H1 (cell line): ENCODE data around the gene POLE3. TPM values are rescaled to one million over a fixed set of nuclear protein-coding genes. Genes with fewer than 3 reads are reported as not detected.

Experiments
- CTCF ChIA-PET: fragments of 300-600 bp; sonication (Branson Sonifier 250); formaldehyde crosslinking; loops from one replicate; lab custom pipeline; 2021; ENCODE audit not compliant: partially characterized antibody; lab: Charles Lee
- POLR2A ChIA-PET: fragments of 300-600 bp; sonication (Branson Sonifier 250); formaldehyde crosslinking; loops from one replicate; lab custom pipeline; 2021; ENCODE audit warnings: inconsistent platforms; ENCODE audit not compliant: partially characterized antibody; lab: Charles Lee
- DNase-seq, 2 experiments: peaks; one replicate each; pipeline versions ENCODE4 v3.0.0 to v3.0.0-alpha.2; 2010 to 2022; ENCODE audit warnings: low spot score in 2 of 2, low read depth in 1 of 2, mixed read lengths in 1 of 2
- FAIRE-seq: peaks from 2 replicates; lab custom pipeline; 2011; peaks lifted over from hg19 to GRCh38; lab: Jason Lieb, UNC
- H2AFZ ChIP-seq: 2 replicates; pipeline ENCODE4 v1.8.1; 2012; ENCODE audit warnings: low read length, inconsistent platforms
- H2AK5ac ChIP-seq: 2 replicates; pipeline ENCODE4 v1.6.1; 2013; ENCODE audit warnings: low read depth, low read length
- H2BK120ac ChIP-seq: replicated peaks from 2 replicates; pipeline ENCODE3; 2013; ENCODE audit warnings: low read depth, low read length, inconsistent platforms
- H2BK12ac ChIP-seq: 2 replicates; pipeline ENCODE4 v1.6.1; 2013; ENCODE audit warnings: low read depth, low read length
- H2BK15ac ChIP-seq: 2 replicates; pipeline ENCODE4 v1.6.1; 2013; ENCODE audit warnings: low read length
- H2BK20ac ChIP-seq: 2 replicates; pipeline ENCODE4 v1.6.1; 2013; ENCODE audit warnings: low read length
- H2BK5ac ChIP-seq: 2 replicates; pipeline ENCODE4 v1.6.1; 2013; ENCODE audit warnings: low read depth, low read length
- H3K14ac ChIP-seq: 2 replicates; pipeline ENCODE4 v1.6.1; 2013; ENCODE audit warnings: inconsistent platforms; ENCODE audit not compliant: insufficient read length
- H3K18ac ChIP-seq: 2 replicates; pipeline ENCODE4 v1.6.1; 2013; ENCODE audit warnings: low read length; ENCODE audit errors: extremely low read depth
- H3K23ac ChIP-seq: 2 replicates; pipeline ENCODE4 v1.6.1; 2013; ENCODE audit warnings: inconsistent platforms; ENCODE audit not compliant: insufficient read length
- H3K23me2 ChIP-seq: 2 replicates; pipeline ENCODE4 v1.6.1; 2013; ENCODE audit warnings: low read depth, low read length
- H3K27ac ChIP-seq: 2 replicates; pipeline ENCODE4 v1.6.1; 2011; ENCODE audit warnings: low read depth, low read length, inconsistent platforms
- H3K27me3 ChIP-seq, 4 experiments: replicated peaks in 1 of 4; 1 replicate in 1 of 4; 2 replicates in 3 of 4; pipeline versions ENCODE4 v1.6.1 to v1.8.1; 2011 to 2013; ENCODE audit warnings: low read length in 3 of 4, mild to moderate bottlenecking in 3 of 4, inconsistent platforms in 2 of 4, mixed read lengths in 2 of 4, moderate library complexity in 1 of 4; ENCODE audit not compliant: control insufficient read depth in 3 of 4, insufficient read depth in 3 of 4; ENCODE audit errors: extremely low read depth in 1 of 4
- H3K36me3 ChIP-seq, 4 experiments: 2 replicates each; pipeline versions ENCODE4 v1.6.1 to v1.8.1; 2011 to 2013; ENCODE audit warnings: mild to moderate bottlenecking in 4 of 4, low read length in 3 of 4, moderate library complexity in 2 of 4, control low read depth in 1 of 4, inconsistent platforms in 1 of 4; ENCODE audit not compliant: insufficient read depth in 4 of 4, control insufficient read depth in 2 of 4
- H3K4ac ChIP-seq: replicated peaks from 2 replicates; pipeline ENCODE3; 2013; ENCODE audit warnings: low read length, low read depth, mixed read lengths, inconsistent platforms; ENCODE audit not compliant: insufficient read length
- H3K4me1 ChIP-seq, 4 experiments: replicated peaks in 1 of 4; 1 replicate in 1 of 4; 2 replicates in 3 of 4; pipeline versions ENCODE4 v1.6.1 to v1.8.1; 2011 to 2013; ENCODE audit warnings: low read length in 3 of 4, inconsistent platforms in 2 of 4, mixed read lengths in 1 of 4; ENCODE audit not compliant: insufficient read depth in 4 of 4, control insufficient read depth in 3 of 4
- H3K4me2 ChIP-seq, 2 experiments: 2 replicates each; pipeline versions ENCODE4 v1.6.1 to v1.8.1; 2011 to 2013; ENCODE audit warnings: low read depth in 2 of 2, low read length in 2 of 2, control low read depth in 1 of 2, inconsistent platforms in 1 of 2, mild to moderate bottlenecking in 1 of 2; ENCODE audit not compliant: insufficient read depth in 1 of 2
- H3K4me3 ChIP-seq, 4 experiments: fragments of 200-600, 300-600 bp in 1 of 4; sonication (generic), shearing (Covaris generic), sonication (Bioruptor Twin) in 1 of 4; 2 replicates each; pipeline versions ENCODE4 v1.5.1 to v1.8.1; 2011 to 2016; ENCODE audit warnings: low read length in 4 of 4, low read depth in 3 of 4, control low read depth in 2 of 4, inconsistent platforms in 2 of 4, mild to moderate bottlenecking in 2 of 4, mixed read lengths in 1 of 4, moderate library complexity in 1 of 4; ENCODE audit not compliant: insufficient read depth in 2 of 4; ENCODE audit errors: extremely low read depth in 1 of 4
- H3K56ac ChIP-seq: replicated peaks from 2 replicates; pipeline ENCODE3; 2013; ENCODE audit warnings: low read depth, mild to moderate bottlenecking, mixed read lengths, low read length, inconsistent platforms; ENCODE audit not compliant: insufficient read length
- H3K79me1 ChIP-seq: 2 replicates; pipeline ENCODE4 v1.6.1; 2013; ENCODE audit warnings: low read depth, low read length, control low read depth
- H3K79me2 ChIP-seq, 2 experiments: 2 replicates each; pipeline versions ENCODE4 v1.6.1 to v1.8.1; 2012 to 2013; ENCODE audit warnings: low read length in 2 of 2, mild to moderate bottlenecking in 2 of 2, inconsistent platforms in 1 of 2; ENCODE audit not compliant: insufficient read depth in 2 of 2, control insufficient read depth in 1 of 2
- H3K9ac ChIP-seq, 4 experiments: replicated peaks in 1 of 4; 1 replicate in 1 of 4; 2 replicates in 3 of 4; pipeline versions ENCODE4 v1.6.1 to v1.8.1; 2011 to 2013; ENCODE audit warnings: low read depth in 3 of 4, low read length in 3 of 4, control low read depth in 2 of 4, mild to moderate bottlenecking in 2 of 4, moderate library complexity in 2 of 4, inconsistent platforms in 1 of 4; ENCODE audit errors: extremely low read depth in 1 of 4
- H3K9me3 ChIP-seq, 2 experiments: 2 replicates each; pipeline versions ENCODE4 v1.6.1 to v1.8.1; 2012 to 2013; ENCODE audit warnings: mild to moderate bottlenecking in 2 of 2, moderate library complexity in 2 of 2, control low read depth in 1 of 2, inconsistent platforms in 1 of 2, low read depth in 1 of 2, low read length in 1 of 2, mixed read lengths in 1 of 2; ENCODE audit not compliant: insufficient read depth in 2 of 2
- H4K20me1 ChIP-seq, 2 experiments: replicated peaks in 1 of 2; 2 replicates each; pipeline versions ENCODE3 to v1.8.1; 2011 to 2013; ENCODE audit warnings: inconsistent platforms in 2 of 2, low read length in 2 of 2, mild to moderate bottlenecking in 1 of 2; ENCODE audit not compliant: insufficient read depth in 2 of 2, control insufficient read depth in 1 of 2
- H4K5ac ChIP-seq: 2 replicates; pipeline ENCODE4 v1.6.1; 2013; ENCODE audit warnings: low read length, low read depth, mixed read lengths, inconsistent platforms; ENCODE audit not compliant: insufficient read length
- H4K8ac ChIP-seq: 2 replicates; pipeline ENCODE4 v1.8.0; 2013; ENCODE audit warnings: mild to moderate bottlenecking, moderate library complexity, low read length, inconsistent platforms; ENCODE audit not compliant: insufficient read depth; ENCODE audit errors: extremely low read depth
- H4K91ac ChIP-seq: replicated peaks from 2 replicates; pipeline ENCODE3; 2013; ENCODE audit warnings: low read length, mixed read lengths, inconsistent platforms; ENCODE audit not compliant: insufficient read length
- CTBP2 ChIP-seq: IDR thresholded peaks from 2 replicates; pipeline ENCODE4 v1.7.0; 2011; ENCODE audit warnings: borderline replicate concordance, mild to moderate bottlenecking, moderate library complexity, mixed read lengths, low read length; ENCODE audit not compliant: insufficient read depth, insufficient read length
- HDAC2 ChIP-seq, 2 experiments: fragments of 300-600 bp in 1 of 2; sonication (generic) in 1 of 2; IDR thresholded peaks; 2 replicates each; pipeline ENCODE4 v1.6.1; 2011 to 2012; ENCODE audit warnings: low read depth in 2 of 2, low read length in 2 of 2, mild to moderate bottlenecking in 2 of 2, moderate library complexity in 2 of 2, borderline replicate concordance in 1 of 2, inconsistent platforms in 1 of 2
- POLR2A ChIP-seq, 2 experiments: IDR thresholded peaks; 1 replicate in 1 of 2; 2 replicates in 1 of 2; pipeline ENCODE4 v1.6.1; 2011; ENCODE audit warnings: low read depth in 2 of 2, low read length in 2 of 2, mild to moderate bottlenecking in 2 of 2; ENCODE audit errors: control extremely low read depth in 1 of 2
- SIN3A ChIP-seq, 2 experiments: IDR thresholded peaks in 1 of 2; conservative IDR thresholded peaks in 1 of 2; 2 replicates each; pipeline ENCODE4 v1.6.1; 2011 to 2012; ENCODE audit warnings: low read length in 2 of 2, improper control_type of control experiment in 1 of 2, low read depth in 1 of 2, mild to moderate bottlenecking in 1 of 2
- TAF1 ChIP-seq: IDR thresholded peaks from 2 replicates; pipeline ENCODE4 v1.6.1; 2011; ENCODE audit warnings: mild to moderate bottlenecking, low read depth, low read length
- TCF12 ChIP-seq: IDR thresholded peaks from 2 replicates; pipeline ENCODE4 v1.6.1; 2011; ENCODE audit warnings: low read depth, mild to moderate bottlenecking, low read length
- TEAD4 ChIP-seq: IDR thresholded peaks from 2 replicates; pipeline ENCODE4 v1.6.1; 2012; ENCODE audit warnings: low read depth, low read length, inconsistent platforms, mixed read lengths
- WGBS, 2 experiments: shearing (Covaris generic) in 1 of 2; methylation state at CpG; one replicate each; pipeline versions ENCODE4 v1.1.6 to v1.1.7; 2013 to 2015; ENCODE audit warnings: low lambda C conversion rate in 2 of 2, mixed read lengths in 2 of 2, inconsistent platforms in 1 of 2, low coverage in 1 of 2, missing lambda C conversion rate in 1 of 2; ENCODE audit not compliant: insufficient replicate concordance in 2 of 2, insufficient coverage in 1 of 2, insufficient read length in 1 of 2; ENCODE audit errors: extremely low coverage in 1 of 2, missing lambda C conversion rate in 1 of 2; 5-methylcytosine and 5-hydroxymethylcytosine counted together
- long read RNA-seq, 2 experiments: library from RNA in 1 of 2; library from capped mRNA in 1 of 2; stranded (forward); transcript quantifications; one replicate each; pipeline ENCODE4 v2.0.0, GENCODE V29; 2021; ENCODE audit warnings: inconsistent platforms in 1 of 2
- polyA minus RNA-seq, 3 experiments: library from RNA; depleted of rRNA, polyadenylated mRNA; stranded (reverse); fragments of >200 nt; gene quantifications; 1 replicate in 2 of 3; 2 replicates in 1 of 3; pipeline ENCODE4 v1.2.3, GENCODE V29; 2011
- polyA plus RNA-seq, 7 experiments: library from polyadenylated mRNA; depleted of rRNA in 3 of 7; stranded (reverse) in 5 of 7; unstranded in 2 of 7; fragments of >200 nt in 5 of 7; fragments of 200-250 nt in 2 of 7; gene quantifications; 1 replicate in 5 of 7; 2 replicates in 1 of 7; 4 replicates in 1 of 7; pipeline versions ENCODE4 v1.2.1 to v1.2.3, GENCODE V29; 2011 to 2013; ENCODE audit warnings: missing spikeins in 2 of 7, mixed read lengths in 2 of 7
- total RNA-seq: library from RNA; stranded (reverse); fragmentation: NEBNext Ultra II Directional; extraction: Animal tissue kit (Norgen Biotek cat#: 25700); gene quantifications from 2 replicates; pipeline ENCODE4 v1.2.1, GENCODE V29; 2021

POLE3 gene
- total RNA-seq = 49.1 and 52.7 TPM in 2 replicates
- polyA plus RNA-seq (2011; rRNA removed) = 52.2 and 77.3 TPM in 2 replicates
- polyA plus RNA-seq (2011; cell fraction: cytosol; rRNA removed) = 73.0 TPM
- polyA plus RNA-seq (2011; cell fraction: nucleus; rRNA removed) = 36.8 TPM
- 47.0 to 55.8 TPM (median 47.5 TPM) in 4 replicates for polyA plus RNA-seq (2012, experiment 1 of 2)
- 27.8 TPM for polyA plus RNA-seq (2012, experiment 2 of 2)
- polyA plus RNA-seq (2013, experiment 1 of 2) = 53.5 TPM
- polyA plus RNA-seq (2013, experiment 2 of 2) = 56.1 TPM
- 27.5 and 30.8 TPM in 2 replicates for polyA minus RNA-seq (2011; rRNA and poly(A)+ RNA removed)
- 11.4 TPM for polyA minus RNA-seq (2011; cell fraction: cytosol; rRNA and poly(A)+ RNA removed)
- 27.7 TPM for polyA minus RNA-seq (2011; cell fraction: nucleus; rRNA and poly(A)+ RNA removed)
- long read RNA-seq, experiment 1, transcript POLE3-201 (4 exons, 2,109 nt) = major isoform, 5 of 71 reads
- long read RNA-seq, experiment 1, partial matches to known transcripts = 62 of 71 reads
- long read RNA-seq, experiment 1, other reads (novel, unspliced or antisense) = 0 of 71 reads
- long read RNA-seq, experiment 2, transcript POLE3-203 (3 exons, 455 nt) = minor isoform, 8 of 47 reads
- long read RNA-seq, experiment 2, transcript POLE3-201 (4 exons, 2,109 nt) = major isoform, 30 of 47 reads
- long read RNA-seq, experiment 2, partial matches to known transcripts = 2 of 47 reads
- long read RNA-seq, experiment 2, other reads (novel, unspliced or antisense) = 6 of 47 reads

GRCh38 chr9:113410207-113410864 lies at the start of gene POLE3, which contains the start of gene C9orf43:
Gene POLE3 (minus strand): TSS chr9:113410675. CDS start chr9:113410293, 382 bp downstream.
Gene C9orf43 (plus strand): TSS chr9:113410747. CDS start chr9:113413494, 2,747 bp downstream.
- Histone ChIP-seq H3K56ac (peak within 1 kb of the TSS; percentile 93), H3K4me1 (peaks cover 0 to 10% (median 4%) of the 10 kb centered on the region in 4 experiments; a peak in 1 of 7 replicates), H3K4me3 (peak within 1 kb of the TSS; percentile 59 to 100 (median 96)), H3K9ac (peak within 1 kb of the TSS; percentile 97 to 98 (median 98)), H2BK20ac (no peak within 1 kb of the TSS), H4K91ac (peak within 1 kb of the TSS; percentile 98), H3K23me2 (peaks cover 8% of the 10 kb centered on the region), H2BK5ac (peak within 1 kb of the TSS; percentile 99), H3K27me3 (no peaks in the 10 kb centered on the region), H3K9me3 (no peaks in the 10 kb centered on the region), H3K23ac (no peak within 1 kb of the TSS), H3K18ac (peak within 1 kb of the TSS; percentile 97), H3K4ac (peak within 1 kb of the TSS; percentile 98), H3K79me2 (peaks cover 0 to 22% of the 10 kb centered on the region in 2 experiments; a peak in 3 of 4 replicates), H3K79me1 (peaks cover 6% of the 10 kb centered on the region), H3K14ac (peak within 1 kb of the TSS; percentile 13), H2BK120ac (peak within 1 kb of the TSS; percentile 87), H2BK12ac (peak within 1 kb of the TSS; percentile 96; the same call in 1 of the 2 replicates), H3K36me3 (peaks cover 14 to 20% (median 16%) of the 10 kb centered on the region in 4 experiments), H2BK15ac (peak within 1 kb of the TSS; percentile 8; the same call in 1 of the 2 replicates), H3K27ac (peak within 1 kb of the TSS; percentile 97), H2AFZ (peak within 1 kb of the TSS; percentile 59), H2AK5ac (0 out of 2 replicates have a peak within 1 kb of the TSS, but pooled peaks have one; percentile 32), H4K8ac (peak within 1 kb of the TSS; percentile 99; the same call in 1 of the 2 replicates), H3K4me2 (peak within 1 kb of the TSS; percentile 92 to 98), H4K5ac (peak within 1 kb of the TSS; percentile 99), H4K20me1 (no peaks in the 10 kb centered on the region)
- WGBS, 2 experiments = 1% methylated on average over 36 of the region's 61 CpGs; no CpG with 5 or more reads in 1 of the 2 experiments
- ChIA-PET POLR2A (interaction anchor here (0.6 to 3.4 kb wide), 44 partner anchors 10 to 987 kb away, joined by 3 to 43 read pairs (median 4); partner anchors contain the start of genes ALAD, CDC26, FKBP15 and HDHD3), CTCF (interaction anchor here (0.7 to 2.6 kb wide), 12 partner anchors 9 to 247 kb away, joined by 3 to 7 read pairs (median 4); partner anchors contain the start of gene ALAD)
- FAIRE-seq (no peak), DNase-seq (peak; percentile 78 to 94)
- TF ChIP-seq TAF1 (peak; percentile 75), POLR2A (IDR thresholded peaks at IDR 0.05; ENCODE audit: control extremely low read depth in 1 of 2, low read depth in 2 of 2, low read length in 2 of 2) (peak; percentile 90), TEAD4 (peak; percentile 12; the same call in 1 of the 2 replicates), SIN3A (conservative IDR thresholded peaks at IDR 0.05 in 1 of 2, IDR thresholded peaks at IDR 0.05 in 1 of 2; ENCODE audit: low read depth in 1 of 2, low read length in 2 of 2) (0 out of 4 replicates have a peak, but pooled peaks have one; percentile 38 to 56), TCF12 (0 out of 2 replicates have a peak, but pooled peaks have one; percentile 4), HDAC2 (IDR thresholded peaks at IDR 0.05; ENCODE audit: borderline replicate concordance in 1 of 2, low read depth in 2 of 2, low read length in 2 of 2) (0 out of 4 replicates have a peak, but pooled peaks of 1 of the 2 experiments have one; percentile 46), CTBP2 (no peak)
